ENCODE data around the gene RGL4. TPM values are rescaled to one million over a fixed set of nuclear protein-coding genes. Genes with fewer than 3 reads are reported as not detected.
"Not testable (repeated sequence)": the region's sequence is repeated elsewhere in the genome, so short reads cannot be mapped to it uniquely, and the experiment has no call there.

The RGL4 gene
- total RNA-seq, 2 experiments from 2014 or later = 6.6 to 7.1 TPM

DNA sequence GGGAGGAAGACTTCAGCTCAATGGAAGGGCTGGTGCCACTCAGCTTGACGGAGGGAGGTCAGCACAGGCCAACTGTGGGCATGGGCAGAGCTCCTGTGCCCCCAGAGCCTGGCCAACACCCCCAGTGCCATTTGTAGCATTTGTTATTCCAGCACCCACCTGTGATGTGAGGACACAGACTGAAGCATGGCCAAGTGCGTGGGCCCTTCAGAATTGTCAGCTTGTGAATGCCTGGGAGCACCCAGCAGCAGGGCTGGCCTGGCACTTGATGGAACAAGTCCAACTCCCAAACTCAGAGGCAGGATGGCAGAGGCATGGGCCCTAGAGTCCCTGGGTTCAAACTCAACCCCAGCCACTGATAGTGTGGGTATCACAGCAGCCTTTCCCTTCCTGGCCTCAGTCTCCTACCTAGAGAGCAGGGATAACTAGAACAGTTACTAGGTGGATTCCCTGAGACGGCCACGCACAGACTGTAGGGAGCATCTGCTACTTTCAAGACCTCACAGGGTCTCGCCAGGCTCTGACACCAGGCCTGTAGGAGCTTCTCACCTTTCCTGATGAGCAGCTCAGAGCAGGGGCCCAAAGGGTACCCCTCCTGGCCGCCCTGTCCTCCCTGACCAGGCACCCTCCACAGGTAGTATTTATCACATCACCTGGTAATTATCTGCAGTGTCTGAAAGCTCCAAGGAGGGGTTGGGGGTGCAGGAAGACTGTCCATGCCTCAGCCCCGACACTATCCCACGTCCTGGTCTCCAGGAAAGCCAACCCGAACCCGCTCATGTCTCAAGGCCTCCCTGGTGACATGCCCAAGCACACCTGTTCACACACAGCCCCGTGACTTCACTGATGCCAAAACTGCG is 13.7 kb upstream of the RGL4 start:
- POLR2A ChIA-PET, CTCF ChIA-PET: not testable (repeated sequence)

DNA sequence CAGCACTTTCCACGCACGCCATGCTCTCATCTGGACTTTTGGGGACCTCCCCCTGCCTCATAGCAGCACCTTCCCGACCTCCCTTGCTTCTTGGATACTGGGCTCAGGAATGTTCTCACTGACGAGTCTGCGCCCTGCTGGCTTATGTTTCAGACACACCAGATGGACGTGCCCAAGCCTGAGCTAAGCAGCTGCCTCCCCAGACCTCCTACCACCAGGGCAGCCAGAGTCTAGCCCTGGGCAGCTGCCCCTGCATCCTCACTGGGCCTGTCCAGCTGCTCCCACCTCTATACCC is 13.2 kb upstream of the RGL4 start:
- ChIA-PET POLR2A (no interaction called here), CTCF (no interaction called here)

GRCh38 chr22:23678133-23678532 is 12.7 kb upstream of the RGL4 start:
- ChIA-PET POLR2A (no interaction called here), CTCF (no interaction called here)

- ChIA-PET POLR2A (interaction anchor here (0.5 kb wide), 1 partner anchor 213 kb away, joined by 3 read pairs; the partner anchor contains the start of gene MIF), CTCF (interaction anchor here (1.2 kb wide), 1 partner anchor 168 kb away, joined by 4 read pairs; no protein-coding TSS in a partner anchor)
Measured at GRCh38 chr22:23681026-23681809, 9.6 kb upstream of the RGL4 start.

- ChIA-PET POLR2A (no interaction called here), CTCF (no interaction called here)
Measured at GRCh38 chr22:23682077-23682476, 8.7 kb upstream of the RGL4 start.

- ChIA-PET POLR2A (no interaction called here), CTCF (no interaction called here)
Measured at GRCh38 chr22:23682827-23683355, 7.9 kb upstream of the RGL4 start.

- POLR2A ChIA-PET = no interaction called here
- CTCF ChIA-PET = interaction anchor here (0.6 kb wide), 1 partner anchor 204 kb away, joined by 3 read pairs; no protein-coding TSS in a partner anchor
Measured at GRCh38 chr22:23683545-23683944, 7.3 kb upstream of the RGL4 start.

GRCh38 chr22:23684026-23684425 is 6.8 kb upstream of the RGL4 start:
- POLR2A ChIA-PET = no interaction called here
- CTCF ChIA-PET = no interaction called here

- POLR2A ChIA-PET = no interaction called here
- CTCF ChIA-PET = no interaction called here
Measured at GRCh38 chr22:23684561-23685031, 6.2 kb upstream of the RGL4 start.

GRCh38 chr22:23685205-23685784 is 5.5 kb upstream of the RGL4 start:
- ChIA-PET CTCF (no interaction called here), POLR2A (no interaction called here)

DNA sequence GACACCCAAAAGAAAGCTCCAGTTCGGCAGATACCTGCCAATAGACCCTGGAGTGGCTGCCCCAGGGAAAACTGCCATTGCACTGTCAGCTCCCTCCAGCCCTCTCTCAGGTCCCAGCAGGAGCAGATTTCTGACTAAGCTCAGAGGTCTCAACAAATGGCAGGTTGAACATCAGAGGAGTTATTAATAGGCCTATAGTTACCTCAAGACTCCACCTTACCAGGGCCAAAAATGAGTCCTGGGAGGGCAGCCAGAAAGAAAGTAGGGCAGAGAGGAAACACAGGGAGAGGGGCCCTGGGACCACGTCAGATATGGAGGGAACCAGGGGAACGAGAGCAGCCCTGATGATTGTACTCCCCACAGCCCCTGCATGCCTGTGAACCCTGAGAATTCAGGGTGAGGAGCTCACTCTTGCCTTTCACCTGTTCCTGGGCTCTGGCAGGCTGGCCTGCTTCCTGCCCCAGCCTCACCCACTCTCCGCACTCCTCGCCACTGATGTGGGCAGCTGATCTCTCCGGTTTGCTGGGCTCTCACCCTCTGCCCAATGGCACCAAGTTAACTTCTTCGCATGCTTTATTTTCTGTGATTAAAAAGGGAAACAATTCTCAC is 4.3 kb upstream of the RGL4 start:
- CTCF ChIA-PET = no interaction called here
- POLR2A ChIA-PET = no interaction called here

GRCh38 chr22:23688121-23688520 is 2.7 kb upstream of the RGL4 start:
- CTCF ChIA-PET = interaction anchor here (1.5 kb wide), 1 partner anchor 28 kb away, joined by 4 read pairs; no protein-coding TSS in a partner anchor

DNA sequence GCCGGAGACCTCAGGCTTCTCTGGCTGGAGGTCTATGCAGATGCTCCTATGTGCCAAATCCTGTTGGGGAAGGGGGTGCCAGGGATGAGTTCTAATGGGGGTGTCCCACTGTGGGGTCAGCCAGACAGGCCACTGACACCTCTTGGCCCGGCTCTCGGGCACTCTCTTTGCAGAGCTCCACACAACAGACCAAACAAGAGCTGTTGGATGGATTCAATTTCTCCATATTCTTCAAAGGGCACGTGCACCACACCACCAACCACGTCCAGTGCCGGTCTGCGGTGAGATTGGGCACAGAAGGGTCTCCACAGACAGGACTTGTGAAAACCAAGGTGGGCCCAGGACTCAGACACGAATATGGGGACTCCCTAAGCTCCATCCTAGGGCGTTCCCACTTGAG is 2.2 kb upstream of the RGL4 start:
- ChIA-PET CTCF (interaction anchor here (1.5 kb wide), 1 partner anchor 28 kb away, joined by 4 read pairs; no protein-coding TSS in a partner anchor), POLR2A (no interaction called here)

More at GRCh38 chr22:23688121-23688520, 2.7 kb upstream of the RGL4 start:
- POLR2A ChIA-PET = no interaction called here

DNA sequence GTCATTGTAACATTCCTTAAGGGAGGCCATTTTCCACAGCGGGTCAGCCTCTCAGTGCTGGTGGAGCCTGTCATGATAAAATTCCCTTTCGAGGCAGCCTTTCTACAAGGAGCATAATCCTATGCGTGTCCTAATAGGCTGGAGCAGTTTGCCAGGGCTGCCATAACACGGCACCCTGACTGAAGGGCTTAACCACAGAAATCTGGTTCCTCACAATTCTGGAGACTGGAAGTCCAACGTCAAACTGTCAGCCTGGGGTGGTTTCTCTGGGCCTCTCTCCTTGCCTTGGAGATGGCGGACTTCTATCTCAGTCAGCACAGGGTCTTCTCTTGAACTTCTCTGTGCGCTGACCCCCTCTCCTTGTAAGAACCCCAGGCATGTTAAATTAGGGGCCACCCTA is 1.4 kb upstream of the RGL4 start:
- ChIA-PET CTCF (no interaction called here), POLR2A (no interaction called here)

- ChIA-PET CTCF (no interaction called here), POLR2A (no interaction called here)
Measured at GRCh38 chr22:23691748-23692423, 1.1 kb downstream of the RGL4 start.

DNA sequence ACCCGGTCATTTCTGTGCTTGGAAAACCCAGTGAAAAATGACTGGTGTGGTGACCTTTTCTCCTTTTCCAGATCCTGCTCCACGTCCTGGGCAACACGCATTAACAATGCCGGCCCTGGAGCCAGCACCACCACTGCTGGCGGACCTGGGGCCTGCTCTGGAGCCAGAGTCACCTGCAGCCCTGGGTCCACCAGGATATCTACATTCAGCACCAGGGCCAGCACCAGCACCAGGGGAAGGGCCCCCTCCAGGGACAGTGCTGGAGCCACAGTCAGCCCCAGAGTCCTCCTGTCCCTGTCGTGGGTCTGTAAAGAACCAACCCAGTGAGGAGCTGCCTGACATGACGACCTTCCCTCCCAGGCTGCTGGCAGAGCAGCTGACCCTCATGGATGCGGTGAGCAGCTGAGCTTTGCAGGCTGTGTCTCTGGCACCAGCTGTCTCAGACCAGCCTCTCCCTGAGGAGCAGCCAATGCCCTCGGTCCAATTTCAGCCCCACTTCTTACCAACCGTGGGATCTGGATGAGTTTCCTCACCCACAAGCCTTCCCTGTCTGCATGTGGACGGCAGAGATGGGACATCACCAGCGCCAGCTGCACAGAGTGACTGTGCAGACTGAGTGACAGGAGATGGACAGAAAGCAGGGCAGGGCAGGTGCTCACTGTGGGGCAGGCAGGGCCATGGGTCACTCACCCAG is 1.9 kb downstream of the RGL4 start:
- ChIA-PET CTCF (no interaction called here), POLR2A (interaction anchor here (1.2 kb wide), 1 partner anchor 165 kb away, joined by 5 read pairs; the partner anchor contains the start of gene SLC2A11)

GRCh38 chr22:23693979-23694680 is 3.3 kb downstream of the RGL4 start:
- ChIA-PET CTCF (no interaction called here), POLR2A (interaction anchor here (1.2 kb wide), 1 partner anchor 163 kb away, joined by 5 read pairs; the partner anchor contains the start of gene SLC2A11)

GRCh38 chr22:23695141-23695540 is 4.3 kb downstream of the RGL4 start:
- ChIA-PET CTCF (no interaction called here), POLR2A (no interaction called here)

Measured in activated CD8-positive, alpha-beta memory T cell treated with anti-CD3 and anti-CD28 coated beads for 36 hours (primary cell).